IMR-90 (cell line): ENCODE data around the gene XPO4. TPM values are rescaled to one million over a fixed set of nuclear protein-coding genes. Genes with fewer than 3 reads are reported as not detected.

Experiments used
- ATAC-seq: fragments of 200-7000 bp; cut with Tn5 transposase; 2 replicates; pipeline ENCODE4 v1.9.1; 2020; ENCODE audit warnings: low read depth, mild to moderate bottlenecking, moderate library complexity
- BruUV-seq: library from RNA; stranded (reverse); fragments of 400-500 nt; replicated peaks from 2 replicates; lab custom pipeline; 2021; lab: Mats Ljungman, UMichigan
- CTCF ChIA-PET: fragments of 300-600 bp; formaldehyde crosslinking; extraction: SDS; loops from one replicate; lab custom pipeline; 2021; ENCODE audit warnings: antibody characterized with exemption; lab: Yijun Ruan, JAX
- POLR2A ChIA-PET: fragments of 300-600 bp; sonication (Branson Sonifier 250); formaldehyde crosslinking; loops from one replicate; lab custom pipeline; 2022; ENCODE audit warnings: antibody characterized with exemption; ENCODE audit not compliant: unreplicated experiment; lab: Charles Lee
- DNase-seq: peaks from one replicate; pipeline ENCODE4 v3.0.0; 2013
- H2AFZ ChIP-seq: replicated peaks from 2 replicates; pipeline ENCODE3; 2013; ENCODE audit warnings: low read length, mild to moderate bottlenecking; ENCODE audit not compliant: poor library complexity
- H2AK5ac ChIP-seq: 2 replicates; pipeline ENCODE4 v1.6.1; 2013; ENCODE audit warnings: low read depth, low read length, inconsistent platforms
- H2AK9ac ChIP-seq: replicated peaks from 2 replicates; pipeline ENCODE3; 2013; ENCODE audit warnings: mild to moderate bottlenecking, low read depth, low read length, moderate library complexity; ENCODE audit not compliant: poor library complexity
- H2BK120ac ChIP-seq: 2 replicates; pipeline ENCODE4 v1.6.1; 2013; ENCODE audit warnings: low read depth, low read length, inconsistent platforms
- H2BK15ac ChIP-seq: 3 replicates; pipeline ENCODE4 v1.6.1; 2013; ENCODE audit warnings: low read depth, low read length, inconsistent platforms
- H2BK20ac ChIP-seq: 2 replicates; pipeline ENCODE4 v1.6.1; 2013; ENCODE audit warnings: low read depth, mild to moderate bottlenecking, inconsistent platforms, low read length, moderate library complexity
- H2BK5ac ChIP-seq: 2 replicates; pipeline ENCODE4 v1.6.1; 2013; ENCODE audit warnings: mild to moderate bottlenecking, low read depth, low read length, inconsistent platforms; ENCODE audit not compliant: poor library complexity, severe bottlenecking
- H3K14ac ChIP-seq: replicated peaks from 2 replicates; pipeline ENCODE4 v1.6.1; 2013; ENCODE audit warnings: low read depth, low read length, inconsistent platforms
- H3K18ac ChIP-seq: 2 replicates; pipeline ENCODE4 v1.6.1; 2013; ENCODE audit warnings: low read depth, low read length, control low read depth
- H3K23ac ChIP-seq: 2 replicates; pipeline ENCODE4 v1.6.1; 2013; ENCODE audit warnings: low read depth, low read length, inconsistent platforms
- H3K27ac ChIP-seq: 2 replicates; pipeline ENCODE4 v1.5.1; 2013; ENCODE audit warnings: mild to moderate bottlenecking, control low read depth, low read length; ENCODE audit not compliant: insufficient read depth
- H3K27me3 ChIP-seq: 2 replicates; pipeline ENCODE4 v1.6.1; 2013; ENCODE audit warnings: low read length; ENCODE audit not compliant: control insufficient read depth, insufficient read depth
- H3K36me3 ChIP-seq: 2 replicates; pipeline ENCODE4 v1.6.1; 2013; ENCODE audit warnings: low read length, mixed read lengths; ENCODE audit not compliant: control insufficient read depth, insufficient read depth
- H3K4ac ChIP-seq: 2 replicates; pipeline ENCODE4 v1.6.1; 2013; ENCODE audit warnings: low read depth, low read length, inconsistent platforms
- H3K4me1 ChIP-seq: 2 replicates; pipeline ENCODE4 v1.6.1; 2013; ENCODE audit warnings: low read length, mixed read lengths; ENCODE audit not compliant: control insufficient read depth, insufficient read depth
- H3K4me2 ChIP-seq: 2 replicates; pipeline ENCODE4 v1.6.1; 2013; ENCODE audit warnings: low read depth, mild to moderate bottlenecking, control low read depth, low read length, moderate library complexity
- H3K4me3 ChIP-seq: 2 replicates; pipeline ENCODE4 v1.5.1; 2013; ENCODE audit warnings: low read depth, mild to moderate bottlenecking, control low read depth, low read length, moderate library complexity; ENCODE audit not compliant: insufficient read depth
- H3K56ac ChIP-seq: 2 replicates; pipeline ENCODE4 v1.6.1; 2013; ENCODE audit warnings: low read length, inconsistent platforms; ENCODE audit not compliant: insufficient read depth; ENCODE audit errors: extremely low read depth
- H3K79me1 ChIP-seq, 2 experiments: 2 replicates each; pipeline ENCODE4 v1.6.1; 2013; ENCODE audit warnings: low read length in 2 of 2, inconsistent platforms in 1 of 2, low read depth in 1 of 2
- H3K9ac ChIP-seq: 2 replicates; pipeline ENCODE4 v1.6.1; 2013; ENCODE audit warnings: low read depth, low read length, control low read depth
- H3K9me1 ChIP-seq: 2 replicates; pipeline ENCODE4 v1.6.1; 2013; ENCODE audit warnings: low read length, inconsistent platforms; ENCODE audit not compliant: insufficient read depth
- H3K9me3 ChIP-seq: 2 replicates; pipeline ENCODE4 v1.6.1; 2013; ENCODE audit warnings: low read length; ENCODE audit not compliant: control insufficient read depth, insufficient read depth
- H4K20me1 ChIP-seq: 2 replicates; pipeline ENCODE4 v1.6.1; 2013; ENCODE audit warnings: low read length, inconsistent platforms; ENCODE audit not compliant: insufficient read depth
- H4K5ac ChIP-seq: 2 replicates; pipeline ENCODE4 v1.6.1; 2013; ENCODE audit warnings: mild to moderate bottlenecking, low read depth, low read length, control low read depth
- H4K8ac ChIP-seq, 2 experiments: 2 replicates each; pipeline ENCODE4 v1.6.1; 2013; ENCODE audit warnings: low read depth in 2 of 2, low read length in 2 of 2, control low read depth in 1 of 2, inconsistent platforms in 1 of 2
- H4K91ac ChIP-seq: 2 replicates; pipeline ENCODE4 v1.6.1; 2013; ENCODE audit warnings: low read depth, low read length, inconsistent platforms; ENCODE audit not compliant: insufficient read depth
- MAFK ChIP-seq: IDR thresholded peaks from 2 replicates; pipeline ENCODE4 v1.6.1; 2012; ENCODE audit warnings: low read depth, low read length, improper control_type of control experiment
- RCOR1 ChIP-seq: IDR thresholded peaks from 2 replicates; pipeline ENCODE4 v1.6.1; 2012; ENCODE audit warnings: mild to moderate bottlenecking, low read length, improper control_type of control experiment; ENCODE audit not compliant: insufficient replicate concordance
- RFX5 ChIP-seq: IDR thresholded peaks from 2 replicates; pipeline ENCODE4 v1.8.0; 2012; ENCODE audit warnings: low read depth, mild to moderate bottlenecking, low read length, moderate library complexity
- WGBS, 2 experiments: methylation state at CpG; one replicate each; pipeline versions ENCODE4 v1.1.5 to v1.1.7; 2013; ENCODE audit warnings: missing lambda C conversion rate in 2 of 2; ENCODE audit not compliant: insufficient read length in 1 of 2; ENCODE audit errors: extremely low coverage in 2 of 2; 5-methylcytosine and 5-hydroxymethylcytosine counted together
- dilution Hi-C: fragments of 300-500 bp; cut with HindIII; formaldehyde crosslinking; loops from one replicate; pipeline ENCODE4 v1.14.3; 2018; ENCODE audit warnings: low sequenced_read_pairs; ENCODE audit not compliant: unreplicated experiment
- in situ Hi-C: fragments of 300-500 bp; cut with MboI; formaldehyde crosslinking; loops from 3 replicates; pipeline ENCODE4 v1.14.3; 2019; ENCODE audit warnings: low sequenced_read_pairs, inconsistent platforms, mixed read lengths
- intact Hi-C: fragments of 100-400 bp; cut with micrococcal nuclease; formaldehyde crosslinking; loops from 2 replicates; pipeline ENCODE4 v1.10.0; 2022
- polyA plus RNA-seq, 3 experiments: library from polyadenylated mRNA; depleted of rRNA; stranded (reverse); fragments of >200 nt; gene quantifications; 2 replicates each; pipeline ENCODE4 v1.2.3, GENCODE V29; 2012; ENCODE audit warnings: low replicate concordance in 1 of 3
- total RNA-seq: library from RNA; depleted of rRNA; stranded (reverse); fragments of >200 nt; gene quantifications from 2 replicates; pipeline ENCODE4 v1.2.3, GENCODE V29; 2012

The XPO4 gene
- total and polyA plus RNA-seq, 2 of the 4 experiments (the other 2 are of a cell fraction) = 5.0 to 21.1 TPM

DNA sequence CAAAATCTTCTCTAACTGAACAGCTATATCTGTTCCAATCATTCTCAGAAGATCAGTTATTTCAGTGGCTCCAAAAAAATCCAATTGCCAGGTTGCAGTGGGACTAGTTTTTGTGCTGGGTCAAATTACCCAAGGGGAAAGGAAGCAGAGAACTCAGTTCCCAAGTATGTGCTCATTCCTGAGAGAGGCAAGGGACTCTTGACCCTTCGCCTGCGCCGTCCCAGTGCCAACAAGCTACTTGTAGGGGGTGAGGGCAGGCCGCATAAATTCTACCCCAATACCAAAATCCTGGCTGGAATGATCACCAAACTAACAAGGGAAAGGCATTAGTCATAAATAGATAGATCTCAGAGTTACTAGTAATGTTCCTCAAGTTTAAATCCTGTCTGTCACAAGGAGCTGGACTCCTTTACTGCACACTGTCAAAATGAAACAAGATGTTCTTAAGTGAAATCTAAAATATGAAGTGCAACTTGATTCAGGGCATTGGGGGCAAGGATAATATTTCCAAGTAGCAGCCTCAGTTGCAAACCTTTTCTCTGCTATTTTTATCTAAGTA, 50.6 kb downstream of the XPO4 start:
- H4K20me1 ChIP-seq = no peaks in the 10 kb centered on the region
- H2AK9ac ChIP-seq = no peak overlapping the region
- no peaks in the 10 kb centered on the region for H3K27me3 ChIP-seq
- H3K9ac ChIP-seq = no peak overlapping the region
- no peaks in the 10 kb centered on the region for H3K9me3 ChIP-seq
- H3K23ac ChIP-seq = no peak overlapping the region
- BruUV-seq = no TSS peak
- H3K18ac ChIP-seq = no peak overlapping the region
- no peak overlapping the region for H3K4me3 ChIP-seq
- H3K4me1 ChIP-seq = peaks cover 2% of the 10 kb centered on the region; the same call in 1 of the 2 replicates
- H2BK15ac ChIP-seq = no peak overlapping the region
- in situ Hi-C loops = no loop called here
- no peak for DNase-seq
- dilution Hi-C loops = no loop called here
- H2AK5ac ChIP-seq = no peak overlapping the region
- no peak overlapping the region for H4K91ac ChIP-seq
- H3K9me1 ChIP-seq = peaks cover 3% of the 10 kb centered on the region; the same call in 1 of the 2 replicates
- no peaks in the 10 kb centered on the region for H3K36me3 ChIP-seq
- no peak overlapping the region for H3K4ac ChIP-seq
- H3K79me1 ChIP-seq = peaks cover 6 to 12% of the 10 kb centered on the region in 2 experiments; a peak in 2 of 4 replicates
- no peak for ATAC-seq
- no peak overlapping the region for H2AFZ ChIP-seq
- ChIA-PET CTCF (no interaction called here), POLR2A (no interaction called here)
- no peak overlapping the region for H2BK120ac ChIP-seq
- no peak overlapping the region for H3K14ac ChIP-seq
- no peak overlapping the region for H3K4me2 ChIP-seq
- H2BK20ac ChIP-seq = no peak overlapping the region
- no peak overlapping the region for H2BK5ac ChIP-seq
- intact Hi-C loops = no loop called here
- TF ChIP-seq RCOR1 (no peak), RFX5 (no peak), MAFK (no peak)
- no CpG with 5 or more reads among the region's 4 CpGs for WGBS, 2 experiments
- H4K5ac ChIP-seq = no peak overlapping the region
- H3K27ac ChIP-seq = no peak overlapping the region
- H3K56ac ChIP-seq = no peak overlapping the region
- H4K8ac ChIP-seq = no peak overlapping the region
